Neural crest cell (in vitro differentiated cells): ENCODE results near the gene C1orf94. TPM values are rescaled to one million over a fixed set of nuclear protein-coding genes. Genes with fewer than 3 reads are reported as not detected.

Experiments
- DNase-seq: peaks from one replicate; pipeline ENCODE4 v3.0.0; 2021; ENCODE audit warnings: low read depth, mixed read lengths, low spot score
- H3K27ac Mint-ChIP-seq: one replicate; pipeline ENCODE4 v1.8.0; 2021; ENCODE audit warnings: mild to moderate bottlenecking, mixed read lengths; ENCODE audit not compliant: unreplicated experiment
- H3K27me3 Mint-ChIP-seq: 2 replicates; pipeline ENCODE4 v1.8.0; 2021; ENCODE audit warnings: low read depth, mild to moderate bottlenecking, mixed read lengths
- H3K36me3 Mint-ChIP-seq: 2 replicates; pipeline ENCODE4 v1.8.0; 2021; ENCODE audit warnings: low read depth, mild to moderate bottlenecking, mixed read lengths
- H3K4me1 Mint-ChIP-seq: 2 replicates; pipeline ENCODE4 v1.8.0; 2021; ENCODE audit warnings: mixed read lengths
- H3K4me3 Mint-ChIP-seq: one replicate; pipeline ENCODE4 v1.8.0; 2021; ENCODE audit warnings: mild to moderate bottlenecking, mixed read lengths
- H3K9me3 Mint-ChIP-seq: 2 replicates; pipeline ENCODE4 v1.8.0; 2021; ENCODE audit warnings: mixed read lengths
- total RNA-seq: library from RNA; stranded (reverse); gene quantifications from 2 replicates; pipeline ENCODE4 v1.2.1, GENCODE V29; 2021
- TF ChIP-seq, protein P1 (sequence below): fragments of 200-600 bp; sonication (generic); conservative IDR thresholded peaks from 2 replicates; pipeline ENCODE4 v1.5.0; 2021; ENCODE audit warnings: antibody characterized with exemption, mild to moderate bottlenecking

The C1orf94 gene
- total RNA-seq, 1 donor from 2014 or later, result not detected

DNA sequence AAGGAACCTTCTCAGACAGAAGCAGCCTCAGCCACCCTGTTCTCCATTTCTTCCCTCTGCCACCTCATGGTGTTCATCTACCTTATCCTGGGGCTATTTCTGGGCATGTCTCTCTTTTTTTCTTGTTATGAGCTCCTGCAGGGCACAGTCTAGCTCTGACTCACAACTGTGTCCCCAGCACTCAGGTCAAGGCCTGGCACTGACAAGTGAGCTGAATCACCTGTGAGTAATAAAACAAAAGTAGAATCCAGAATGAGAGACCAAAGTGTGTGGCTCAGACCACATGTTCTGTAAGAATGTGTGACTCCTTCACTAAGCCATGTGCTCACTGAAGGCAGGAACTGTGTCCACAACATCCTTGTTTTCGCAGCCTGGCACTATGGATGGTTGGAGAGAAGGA, 23.2 kb downstream of the C1orf94 start:
- H3K9me3 Mint-ChIP-seq, result no peaks in the 10 kb centered on the region
- no peak overlapping the region for H3K4me3 Mint-ChIP-seq
- H3K27ac Mint-ChIP-seq, result no peak overlapping the region
- peaks cover 20% of the 10 kb centered on the region for H3K27me3 Mint-ChIP-seq
- H3K4me1 Mint-ChIP-seq, result no peaks in the 10 kb centered on the region
- TF ChIP-seq, protein P1, sequence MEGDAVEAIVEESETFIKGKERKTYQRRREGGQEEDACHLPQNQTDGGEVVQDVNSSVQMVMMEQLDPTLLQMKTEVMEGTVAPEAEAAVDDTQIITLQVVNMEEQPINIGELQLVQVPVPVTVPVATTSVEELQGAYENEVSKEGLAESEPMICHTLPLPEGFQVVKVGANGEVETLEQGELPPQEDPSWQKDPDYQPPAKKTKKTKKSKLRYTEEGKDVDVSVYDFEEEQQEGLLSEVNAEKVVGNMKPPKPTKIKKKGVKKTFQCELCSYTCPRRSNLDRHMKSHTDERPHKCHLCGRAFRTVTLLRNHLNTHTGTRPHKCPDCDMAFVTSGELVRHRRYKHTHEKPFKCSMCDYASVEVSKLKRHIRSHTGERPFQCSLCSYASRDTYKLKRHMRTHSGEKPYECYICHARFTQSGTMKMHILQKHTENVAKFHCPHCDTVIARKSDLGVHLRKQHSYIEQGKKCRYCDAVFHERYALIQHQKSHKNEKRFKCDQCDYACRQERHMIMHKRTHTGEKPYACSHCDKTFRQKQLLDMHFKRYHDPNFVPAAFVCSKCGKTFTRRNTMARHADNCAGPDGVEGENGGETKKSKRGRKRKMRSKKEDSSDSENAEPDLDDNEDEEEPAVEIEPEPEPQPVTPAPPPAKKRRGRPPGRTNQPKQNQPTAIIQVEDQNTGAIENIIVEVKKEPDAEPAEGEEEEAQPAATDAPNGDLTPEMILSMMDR, result no peak
- no peak for DNase-seq
- H3K36me3 Mint-ChIP-seq, result no peaks in the 10 kb centered on the region

DNA sequence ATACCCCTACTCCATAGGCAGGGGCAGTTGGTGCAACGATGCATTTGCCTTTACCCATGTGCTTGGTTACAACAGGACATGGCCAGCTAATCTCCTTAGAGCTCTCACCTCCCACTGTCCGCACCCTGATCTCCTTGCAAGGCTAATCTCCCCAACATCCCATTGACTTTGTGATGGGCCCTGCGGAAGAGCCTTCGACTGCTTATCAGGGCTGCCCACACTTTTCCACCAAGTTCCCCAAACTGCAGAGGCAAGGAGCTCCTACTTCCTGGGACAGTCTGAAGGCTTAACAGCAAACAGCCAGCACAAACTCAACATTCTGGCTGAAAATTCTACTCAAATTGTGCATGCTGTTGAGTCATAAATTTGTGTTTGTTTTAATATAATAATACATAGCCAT, 36.0 kb downstream of the C1orf94 start:
- H3K4me1 Mint-ChIP-seq, result no peaks in the 10 kb centered on the region
- H3K27ac Mint-ChIP-seq, result no peak overlapping the region
- DNase-seq, result no peak
- H3K9me3 Mint-ChIP-seq, result no peaks in the 10 kb centered on the region
- no peaks in the 10 kb centered on the region for H3K27me3 Mint-ChIP-seq
- no peak overlapping the region for H3K4me3 Mint-ChIP-seq
- TF ChIP-seq, protein P1, result no peak
- no peaks in the 10 kb centered on the region for H3K36me3 Mint-ChIP-seq

DNA sequence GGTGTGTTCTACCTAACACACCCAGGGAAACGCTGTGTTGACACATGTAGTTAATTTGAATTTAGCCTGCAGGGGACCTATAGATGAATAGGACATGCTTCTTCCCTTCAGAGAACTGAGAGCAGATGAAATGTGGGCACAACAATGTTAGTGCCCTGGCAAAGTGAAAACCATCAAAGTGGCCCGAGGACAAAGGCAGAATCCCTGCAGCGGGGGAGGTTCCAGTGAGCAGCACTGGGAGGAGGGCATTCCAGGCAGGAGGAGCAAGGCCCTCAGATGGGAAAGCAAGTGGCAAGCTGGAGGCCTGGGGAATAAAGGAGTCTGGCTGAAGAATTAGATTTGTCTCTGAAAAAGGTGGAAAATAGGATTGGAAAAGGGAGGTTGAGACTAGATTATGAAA, 37.2 kb downstream of the C1orf94 start:
- no peaks in the 10 kb centered on the region for H3K36me3 Mint-ChIP-seq
- TF ChIP-seq, protein P1, result no peak
- no peak overlapping the region for H3K4me3 Mint-ChIP-seq
- H3K4me1 Mint-ChIP-seq, result no peaks in the 10 kb centered on the region
- H3K27ac Mint-ChIP-seq, result no peak overlapping the region
- no peak for DNase-seq
- H3K9me3 Mint-ChIP-seq, result no peaks in the 10 kb centered on the region
- peaks cover 8% of the 10 kb centered on the region for H3K27me3 Mint-ChIP-seq

DNA sequence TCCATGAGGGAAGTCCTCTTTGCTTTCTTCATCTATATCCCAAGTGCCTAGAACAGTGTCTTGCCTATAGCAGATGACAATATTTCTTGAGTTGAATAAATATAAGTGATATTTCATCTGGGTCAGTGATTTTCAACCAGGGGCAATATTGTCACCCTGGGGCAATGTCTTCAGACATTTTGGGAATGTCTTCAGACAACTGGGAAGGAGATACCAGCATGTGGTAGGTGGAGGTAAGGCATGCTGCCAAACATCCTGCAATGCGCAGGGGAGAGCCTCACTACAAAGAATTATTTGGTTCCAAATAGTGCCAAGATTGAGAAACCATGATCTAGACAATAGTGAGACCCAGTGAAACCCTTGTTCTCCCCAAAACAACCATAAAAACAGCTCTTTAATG, 54.7 kb downstream of the C1orf94 start:
- Mint-ChIP-seq H3K27ac (no peak overlapping the region), H3K4me1 (no peaks in the 10 kb centered on the region), H3K36me3 (no peaks in the 10 kb centered on the region), H3K9me3 (peaks cover 4% of the 10 kb centered on the region), H3K27me3 (peaks cover 38% of the 10 kb centered on the region), H3K4me3 (no peak overlapping the region)
- TF ChIP-seq, protein P1, result no peak
- no peak for DNase-seq

DNA sequence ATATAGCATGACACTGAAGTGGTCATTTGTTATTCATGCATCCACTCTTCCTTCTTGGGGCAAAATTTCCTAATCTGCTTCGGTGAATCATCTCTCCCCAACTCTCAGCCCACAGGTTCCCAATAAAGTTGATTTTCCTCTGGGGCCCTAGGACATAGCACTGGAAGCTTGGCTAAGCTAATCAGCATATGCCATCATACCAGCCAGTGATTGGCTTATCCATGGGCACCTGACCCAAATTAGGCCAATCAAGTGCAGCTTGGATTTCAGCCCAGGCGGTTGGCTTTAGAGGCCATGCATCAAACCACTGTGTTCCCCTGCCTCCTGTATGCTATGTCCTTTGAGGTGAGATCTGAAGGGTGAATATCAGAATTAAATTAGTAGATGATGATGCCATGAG, 58.9 kb downstream of the C1orf94 start:
- Mint-ChIP-seq H3K4me3 (no peak overlapping the region), H3K9me3 (peaks cover 14% of the 10 kb centered on the region), H3K36me3 (no peaks in the 10 kb centered on the region)

More for the DNA sequence above, 58.9 kb downstream of the C1orf94 start:
- peaks cover 33% of the 10 kb centered on the region for H3K27me3 Mint-ChIP-seq
- DNase-seq, result no peak
- H3K4me1 Mint-ChIP-seq, result no peaks in the 10 kb centered on the region
- no peak overlapping the region for H3K27ac Mint-ChIP-seq
- TF ChIP-seq, protein P1, result no peak
